Activated CD4-positive, alpha-beta T cell treated with anti-CD3 and anti-CD28 coated beads, Interleukin-2, amount 10 ng/mL, durations not matched to agents 24 days and 14 days (primary cell): ENCODE measurements around the gene BCAS4. TPM values are rescaled to one million over a fixed set of nuclear protein-coding genes. Genes with fewer than 3 reads are reported as not detected.
"Not testable (repeated sequence)": the region's sequence is repeated elsewhere in the genome, so short reads cannot be mapped to it uniquely, and the experiment has no call there.

ENCODE experiments used
- DNase-seq: peaks from one replicate; pipeline ENCODE4 v3.0.0; 2022
- H3K27ac Mint-ChIP-seq: one replicate; pipeline ENCODE4 v1.8.0; 2022; ENCODE audit warnings: mild to moderate bottlenecking, mixed read lengths
- H3K27me3 Mint-ChIP-seq: one replicate; pipeline ENCODE4 v1.8.0; 2022; ENCODE audit warnings: mixed read lengths
- H3K36me3 Mint-ChIP-seq: one replicate; pipeline ENCODE4 v1.8.0; 2022; ENCODE audit warnings: low read depth, mild to moderate bottlenecking, mixed read lengths
- H3K4me1 Mint-ChIP-seq: one replicate; pipeline ENCODE4 v1.8.0; 2021; ENCODE audit warnings: mixed read lengths
- H3K4me3 Mint-ChIP-seq: one replicate; pipeline ENCODE4 v1.8.0; 2022; ENCODE audit warnings: mild to moderate bottlenecking, moderate library complexity, mixed read lengths
- H3K9me3 Mint-ChIP-seq: one replicate; pipeline ENCODE4 v1.8.0; 2021; ENCODE audit warnings: mixed read lengths
- intact Hi-C: fragments of 100-400 bp; cut with micrococcal nuclease; formaldehyde crosslinking; loops from one replicate; pipeline ENCODE4 v1.15.1; 2023
- total RNA-seq: library from RNA; stranded (reverse); gene quantifications from 2 replicates; pipeline ENCODE4 v1.2.3, GENCODE V29; 2022

The BCAS4 gene
- total RNA-seq, 1 donor from 2014 or later, result 8.4 TPM

- DNase-seq, intact Hi-C loops, H3K4me3 Mint-ChIP-seq: not testable (repeated sequence)
Observed at GRCh38 chr20:50763550-50764458, 31.1 kb upstream of the BCAS4 start.

GRCh38 chr20:50765251-50765650, 29.6 kb upstream of the BCAS4 start:
- DNase-seq, H3K27ac Mint-ChIP-seq, intact Hi-C loops, H3K36me3 Mint-ChIP-seq, H3K4me3 Mint-ChIP-seq, H3K9me3 Mint-ChIP-seq, H3K27me3 Mint-ChIP-seq, H3K4me1 Mint-ChIP-seq: not testable (repeated sequence)

More at GRCh38 chr20:50763550-50764458, 31.1 kb upstream of the BCAS4 start:
- not testable (repeated sequence) for H3K27ac Mint-ChIP-seq, H3K27me3 Mint-ChIP-seq, H3K36me3 Mint-ChIP-seq, H3K9me3 Mint-ChIP-seq, H3K4me1 Mint-ChIP-seq

DNA sequence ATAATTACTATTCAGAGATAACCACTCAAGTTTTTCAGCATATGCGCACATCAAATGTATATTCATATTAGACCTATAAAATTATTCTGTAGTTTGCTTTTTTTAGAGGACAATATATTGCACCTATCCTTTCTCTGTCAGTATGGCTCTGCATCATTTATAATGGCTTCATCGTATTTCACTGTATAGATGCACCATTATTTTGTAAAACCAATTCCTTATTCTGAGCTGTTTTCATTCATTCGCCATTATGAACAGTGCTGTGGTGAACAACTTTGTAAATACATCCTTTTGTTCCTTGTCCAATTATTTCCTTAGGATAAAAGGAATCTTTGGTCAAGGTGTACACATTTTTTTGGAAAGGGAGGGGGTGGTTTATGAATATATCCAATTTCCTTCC, 29.2 kb upstream of the BCAS4 start:
- H3K36me3 Mint-ChIP-seq, result no peaks in the 10 kb centered on the region
- DNase-seq, result no peak
- H3K27ac Mint-ChIP-seq, result no peak overlapping the region
- intact Hi-C loops, result no loop called here
- no peak overlapping the region for H3K4me3 Mint-ChIP-seq
- H3K9me3 Mint-ChIP-seq, result no peaks in the 10 kb centered on the region
- peaks cover 4% of the 10 kb centered on the region for H3K27me3 Mint-ChIP-seq
- no peaks in the 10 kb centered on the region for H3K4me1 Mint-ChIP-seq

DNA sequence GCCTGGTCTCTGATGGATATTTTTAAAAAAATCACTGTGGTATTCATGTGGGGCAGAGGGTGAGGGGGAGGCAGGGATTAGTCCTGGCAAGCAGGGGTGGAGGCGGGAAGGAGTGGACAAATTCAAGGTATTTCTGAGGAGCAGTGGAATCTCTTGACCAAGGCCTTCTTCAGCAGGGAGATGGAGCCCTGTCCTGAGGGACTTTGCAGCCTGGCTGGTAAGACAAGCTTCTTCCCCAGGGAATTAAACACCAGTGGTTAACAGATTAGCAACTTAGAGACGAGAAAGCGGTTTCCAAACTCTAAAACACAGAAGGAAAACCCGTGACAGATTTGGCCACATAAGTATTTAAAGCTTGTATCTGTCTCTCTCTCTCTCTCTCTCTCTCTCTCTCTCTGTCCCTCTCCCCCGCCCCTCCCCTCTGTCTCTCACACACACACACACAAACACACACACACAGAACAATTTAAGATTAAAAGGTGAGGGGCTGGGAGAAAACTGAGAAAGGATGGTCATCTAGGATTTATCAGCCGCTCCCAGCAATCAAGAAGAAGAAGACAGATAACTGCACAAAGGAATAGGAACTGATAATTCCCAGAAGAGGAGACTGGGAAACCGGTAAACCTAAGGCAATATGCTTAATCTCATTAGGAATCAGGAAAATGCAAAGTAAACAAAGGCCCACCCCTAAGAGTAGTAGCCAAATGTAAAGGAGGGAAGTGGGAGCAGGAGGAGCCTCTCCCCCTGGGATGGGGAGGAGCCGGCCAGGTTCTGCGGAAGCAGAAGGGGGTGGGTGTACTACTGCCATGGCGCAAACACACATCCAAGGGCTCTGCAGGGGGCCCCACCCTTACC, 27.7 kb upstream of the BCAS4 start:
- H3K27me3 Mint-ChIP-seq, H3K27ac Mint-ChIP-seq, DNase-seq, H3K4me1 Mint-ChIP-seq, intact Hi-C loops, H3K4me3 Mint-ChIP-seq, H3K9me3 Mint-ChIP-seq, H3K36me3 Mint-ChIP-seq: not testable (repeated sequence)

GRCh38 chr20:50768991-50769390, 25.9 kb upstream of the BCAS4 start:
- H3K27me3 Mint-ChIP-seq, DNase-seq, H3K4me3 Mint-ChIP-seq, H3K36me3 Mint-ChIP-seq, H3K9me3 Mint-ChIP-seq, H3K4me1 Mint-ChIP-seq, intact Hi-C loops, H3K27ac Mint-ChIP-seq: not testable (repeated sequence)

- H3K4me1 Mint-ChIP-seq, H3K27ac Mint-ChIP-seq, DNase-seq, H3K36me3 Mint-ChIP-seq, H3K4me3 Mint-ChIP-seq, intact Hi-C loops, H3K27me3 Mint-ChIP-seq, H3K9me3 Mint-ChIP-seq: not testable (repeated sequence)
Observed at GRCh38 chr20:50769551-50770085, 25.2 kb upstream of the BCAS4 start.

- H3K36me3 Mint-ChIP-seq, H3K9me3 Mint-ChIP-seq, intact Hi-C loops, H3K27ac Mint-ChIP-seq, H3K4me1 Mint-ChIP-seq, DNase-seq, H3K4me3 Mint-ChIP-seq, H3K27me3 Mint-ChIP-seq: not testable (repeated sequence)
Observed at GRCh38 chr20:50771419-50772080, 23.3 kb upstream of the BCAS4 start.

- Mint-ChIP-seq H3K4me3 (no peak overlapping the region), H3K27ac (no peak overlapping the region), H3K9me3 (no peaks in the 10 kb centered on the region), H3K27me3 (peaks cover 3% of the 10 kb centered on the region), H3K36me3 (no peaks in the 10 kb centered on the region), H3K4me1 (no peaks in the 10 kb centered on the region)
- intact Hi-C loops, result no loop called here
- DNase-seq, result no peak
Observed at GRCh38 chr20:50772420-50773185, 22.3 kb upstream of the BCAS4 start.

GRCh38 chr20:50774515-50774914, 20.3 kb upstream of the BCAS4 start:
- Mint-ChIP-seq H3K27me3 (peaks cover 6% of the 10 kb centered on the region), H3K9me3 (no peaks in the 10 kb centered on the region), H3K4me3 (no peak overlapping the region), H3K4me1 (no peaks in the 10 kb centered on the region), H3K27ac (no peak overlapping the region), H3K36me3 (no peaks in the 10 kb centered on the region)
- DNase-seq, result no peak
- intact Hi-C loops, result no loop called here

DNA sequence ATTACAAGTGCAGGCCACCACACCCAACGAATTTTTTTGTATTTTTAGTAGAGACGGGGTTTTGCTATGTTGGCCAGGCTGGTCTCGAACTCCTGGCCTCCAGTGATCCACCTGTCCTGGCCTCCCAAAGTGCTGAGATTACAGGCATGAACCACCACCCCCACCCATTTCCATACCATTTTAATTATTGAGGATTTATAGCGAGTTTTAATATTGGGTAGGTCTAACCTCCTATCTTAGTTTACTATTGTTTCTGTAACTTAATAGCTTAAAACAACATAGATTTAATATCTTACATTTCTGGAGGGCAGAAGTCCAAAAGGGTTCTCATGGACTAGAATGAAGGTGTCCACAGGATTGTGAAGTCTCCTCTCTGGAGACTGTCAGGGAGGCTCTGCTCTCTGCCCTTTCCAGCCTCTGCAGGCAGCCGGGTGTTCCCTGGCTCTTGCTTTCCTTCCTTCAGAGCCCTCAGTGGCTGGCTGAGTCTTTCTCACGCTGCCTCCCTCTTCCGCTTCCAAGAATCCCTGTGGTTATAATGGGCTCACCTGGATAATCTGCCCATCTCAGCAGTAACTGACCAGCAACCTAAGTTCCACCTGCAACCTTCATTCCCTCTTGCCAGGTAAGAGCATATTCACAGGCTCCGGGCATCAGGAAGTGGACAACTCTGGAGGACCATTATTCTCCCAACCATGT, 18.6 kb upstream of the BCAS4 start:
- DNase-seq, result no peak
- peaks cover 8% of the 10 kb centered on the region for H3K27me3 Mint-ChIP-seq
- H3K27ac Mint-ChIP-seq, result no peak overlapping the region
- H3K9me3 Mint-ChIP-seq, result no peaks in the 10 kb centered on the region
- intact Hi-C loops, result no loop called here
- H3K36me3 Mint-ChIP-seq, result no peaks in the 10 kb centered on the region
- no peak overlapping the region for H3K4me3 Mint-ChIP-seq
- H3K4me1 Mint-ChIP-seq, result no peaks in the 10 kb centered on the region

DNA sequence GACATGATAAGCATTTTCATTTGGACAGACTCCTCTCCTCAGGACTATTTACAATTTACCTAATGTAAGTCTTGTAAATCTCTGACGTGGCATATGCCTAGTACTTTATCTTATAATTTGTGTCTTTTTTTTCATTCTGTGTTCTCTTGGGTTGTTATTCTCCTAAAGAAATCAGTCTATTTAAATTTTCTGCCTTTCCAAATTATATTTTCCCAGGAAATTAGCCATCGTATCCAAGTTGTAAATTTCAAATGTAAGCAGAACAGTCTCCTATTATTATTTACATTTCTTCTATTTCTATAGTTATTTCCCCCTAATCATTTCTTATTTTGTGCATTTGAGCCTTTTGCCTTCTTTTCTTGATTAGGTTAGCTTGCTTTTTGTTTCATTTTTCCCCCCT, 17.5 kb upstream of the BCAS4 start:
- Mint-ChIP-seq H3K9me3 (no peaks in the 10 kb centered on the region), H3K27me3 (peaks cover 10% of the 10 kb centered on the region), H3K36me3 (no peaks in the 10 kb centered on the region), H3K27ac (no peak overlapping the region), H3K4me1 (no peaks in the 10 kb centered on the region), H3K4me3 (no peak overlapping the region)
- DNase-seq, result no peak
- intact Hi-C loops, result no loop called here

GRCh38 chr20:50778994-50779393, 15.9 kb upstream of the BCAS4 start:
- peaks cover 10% of the 10 kb centered on the region for H3K27me3 Mint-ChIP-seq
- H3K9me3 Mint-ChIP-seq, intact Hi-C loops, H3K4me3 Mint-ChIP-seq, H3K36me3 Mint-ChIP-seq, DNase-seq, H3K27ac Mint-ChIP-seq, H3K4me1 Mint-ChIP-seq: not testable (repeated sequence)

GRCh38 chr20:50783390-50783789, 11.5 kb upstream of the BCAS4 start:
- no peak overlapping the region for H3K27ac Mint-ChIP-seq
- peaks cover 10% of the 10 kb centered on the region for H3K27me3 Mint-ChIP-seq
- intact Hi-C loops, result no loop called here
- H3K4me3 Mint-ChIP-seq, result no peak overlapping the region
- H3K9me3 Mint-ChIP-seq, result no peaks in the 10 kb centered on the region
- DNase-seq, result no peak
- H3K36me3 Mint-ChIP-seq, result no peaks in the 10 kb centered on the region
- H3K4me1 Mint-ChIP-seq, result no peaks in the 10 kb centered on the region
